Measurements from ENCODE around the gene GAL3ST3.

The GAL3ST3 gene

GRCh38 chr11:66068923-66069714 lies 20.2 kb upstream of the GAL3ST3 start:
- peak; percentile 57 for DNase-seq

GRCh38 chr11:66068154-66068821 lies 19.3 kb upstream of the GAL3ST3 start:
- peak; percentile 84 for DNase-seq

GRCh38 chr11:66067640-66068039 lies 18.7 kb upstream of the GAL3ST3 start:
- DNase-seq: no peak

- no peak for DNase-seq
Observed at GRCh38 chr11:66066751-66067150, 17.8 kb upstream of the GAL3ST3 start.

GRCh38 chr11:66064571-66064970 lies 15.6 kb upstream of the GAL3ST3 start:
- no peak for DNase-seq

- DNase-seq: no peak
Observed at GRCh38 chr11:66063900-66064299, 14.9 kb upstream of the GAL3ST3 start.

- DNase-seq: no peak
Observed at GRCh38 chr11:66062408-66062807, 13.4 kb upstream of the GAL3ST3 start.

- DNase-seq: no peak
Observed at GRCh38 chr11:66061268-66061667, 12.3 kb upstream of the GAL3ST3 start.

- no peak for DNase-seq
Observed at GRCh38 chr11:66059966-66060680, 11.2 kb upstream of the GAL3ST3 start.

GRCh38 chr11:66056501-66056900 lies 7.5 kb upstream of the GAL3ST3 start:
- DNase-seq: no peak

- no peak for DNase-seq
Observed at GRCh38 chr11:66055021-66055420, 6.1 kb upstream of the GAL3ST3 start.

- DNase-seq: no peak
Observed at GRCh38 chr11:66052664-66052982, 3.7 kb upstream of the GAL3ST3 start.

GRCh38 chr11:66051766-66052663 lies 3.1 kb upstream of the GAL3ST3 start, which contains the start of gene SF3B2:
Gene SF3B2 (plus strand): TSS chr11:66052364. CDS start chr11:66052385, 21 bp downstream.
- peak; percentile 97 for DNase-seq

- DNase-seq: peak; percentile 6
Observed at GRCh38 chr11:66051371-66051765, 2.4 kb upstream of the GAL3ST3 start.

- no peak for DNase-seq
Observed at GRCh38 chr11:66050581-66051231, 1.7 kb upstream of the GAL3ST3 start.

- no peak for DNase-seq
Observed at GRCh38 chr11:66047541-66048365, 1.2 kb downstream of the GAL3ST3 start.

- DNase-seq: no peak
Observed at GRCh38 chr11:66046901-66047300, 2.1 kb downstream of the GAL3ST3 start.

- peak; percentile 88 for DNase-seq
Observed at GRCh38 chr11:66045177-66045639, 3.8 kb downstream of the GAL3ST3 start.

- DNase-seq: peak; percentile 40
Observed at GRCh38 chr11:66044757-66045156, 4.2 kb downstream of the GAL3ST3 start.

- no peak for DNase-seq
Observed at GRCh38 chr11:66042996-66043906, 5.7 kb downstream of the GAL3ST3 start.
